Measurements from ENCODE around the gene CWH43. TPM values are rescaled to one million over a fixed set of nuclear protein-coding genes. Genes with fewer than 3 reads are reported as not detected.

CWH43 gene
- not detected in 5 replicates for total RNA-seq (2022; extraction: Qiagen RNA extraction)

GRCh38 chr4:48985976-48986653 is at the start of gene CWH43:
TSS of gene CWH43 (plus strand) at chr4:48986275. CDS start at chr4:48986430, 155 bp downstream.

Other genes with a start within 250 kb of the CWH43 start
- gene FRYL, start 206.0 kb upstream of the CWH43 start, total RNA-seq (2022; extraction: Qiagen RNA extraction) = 6.5 to 13.0 TPM (median 9.0 TPM) in 5 replicates
- gene OCIAD1, start 155.2 kb upstream of the CWH43 start, total RNA-seq (2022; extraction: Qiagen RNA extraction) = 121 to 205 TPM (median 124 TPM) in 5 replicates
- gene OCIAD2, start 79.5 kb upstream of the CWH43 start, total RNA-seq (2022; extraction: Qiagen RNA extraction) = 94.7 to 134 TPM (median 98.5 TPM) in 5 replicates

Measured in A549 treated with AZD2906 at 1 μM for 4 hours (cell line).